ENCODE measurements around the gene NUDT6. TPM values are rescaled to one million over a fixed set of nuclear protein-coding genes. Genes with fewer than 3 reads are reported as not detected.

The NUDT6 gene
- total RNA-seq, 2 experiments from 2014 or later, result 5.1 to 6.2 TPM

DNA sequence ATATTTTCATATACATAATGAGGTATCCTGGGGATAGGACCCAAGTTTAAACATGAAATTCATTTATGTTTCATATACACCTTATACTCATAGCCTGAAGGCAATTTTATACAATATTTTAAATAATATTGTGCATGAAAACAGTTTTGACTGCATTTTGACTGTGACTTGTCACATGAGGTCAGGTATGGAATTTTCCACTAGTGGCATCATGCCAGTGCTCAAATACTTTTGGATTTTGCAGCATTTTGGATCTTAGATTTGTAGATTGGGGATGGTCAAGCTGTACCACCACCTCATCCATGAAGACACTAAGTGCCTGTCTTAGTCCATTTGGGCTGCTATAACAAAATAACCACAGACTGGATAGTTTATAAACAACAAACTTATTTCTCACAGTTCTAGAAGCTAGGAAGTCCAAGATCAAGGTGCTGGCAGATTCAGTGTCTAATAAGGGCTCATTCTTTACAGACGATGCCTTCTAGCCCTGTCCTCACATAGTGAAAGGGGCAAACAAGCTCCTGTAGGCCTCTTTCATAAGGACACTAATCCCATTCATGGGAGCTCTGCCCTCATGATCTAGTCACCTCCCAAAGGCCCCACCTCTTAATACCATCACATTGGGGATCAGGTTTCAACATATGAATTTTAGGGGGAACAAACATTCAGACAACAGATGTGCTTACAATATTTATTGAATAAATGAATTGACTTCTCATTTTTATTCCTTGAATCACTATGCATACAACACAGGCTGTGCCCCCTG, 9.4 kb downstream of the NUDT6 start:
- peaks cover 3% of the 10 kb centered on the region for H3K36me3 Mint-ChIP-seq
- H3K4me1 Mint-ChIP-seq (ENCODE audit: low read depth), result peaks cover 3% of the 10 kb centered on the region
- no peak for DNase-seq
- no peak overlapping the region for H3K4me3 Mint-ChIP-seq
- H3K27me3 Mint-ChIP-seq, result no peaks in the 10 kb centered on the region
- intact Hi-C loops (cut with micrococcal nuclease), result loop anchor here (5.0 kb wide), 1 partner anchor 176 kb away; no protein-coding TSS in a partner anchor
- no peaks in the 10 kb centered on the region for H3K9me3 Mint-ChIP-seq
- ChIA-PET CTCF (interaction anchor here (0.7 to 2.7 kb wide), 4 partner anchors 9 to 336 kb away, joined by 3 to 18 read pairs (median 5); partner anchors contain the start of gene NUDT6), POLR2A (no interaction called here)
- H3K27ac Mint-ChIP-seq, result no peak overlapping the region

DNA sequence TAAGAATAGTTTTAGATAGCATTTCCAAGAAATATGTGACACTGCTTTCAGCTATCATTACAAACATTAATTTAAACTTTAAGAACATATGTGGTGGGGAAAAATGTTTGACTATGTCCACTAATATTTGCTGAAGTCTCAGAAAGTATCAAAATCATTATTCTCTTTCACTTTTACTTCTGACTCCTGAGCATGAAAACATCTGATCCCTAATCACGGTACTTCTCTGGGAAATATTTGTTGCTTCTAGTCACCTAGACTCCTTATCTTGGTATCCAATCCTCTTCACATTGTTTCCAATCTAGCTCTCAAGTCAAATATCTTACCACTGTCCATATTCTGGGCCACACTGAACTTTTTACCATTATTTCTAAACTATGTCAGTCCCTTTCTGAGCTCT, 10.8 kb downstream of the NUDT6 start:
- ChIA-PET POLR2A (no interaction called here), CTCF (interaction anchor here (0.8 kb wide), 1 partner anchor 19 kb away, joined by 3 read pairs; no protein-coding TSS in a partner anchor)
- intact Hi-C loops (cut with micrococcal nuclease), result loop anchor here (5.0 kb wide), 1 partner anchor 174 kb away; no protein-coding TSS in a partner anchor
- Mint-ChIP-seq H3K27ac (no peak overlapping the region), H3K4me1 (ENCODE audit: low read depth) (peaks cover 3% of the 10 kb centered on the region), H3K4me3 (no peak overlapping the region), H3K36me3 (peaks cover 3% of the 10 kb centered on the region), H3K27me3 (no peaks in the 10 kb centered on the region), H3K9me3 (no peaks in the 10 kb centered on the region)
- no peak for DNase-seq

DNA sequence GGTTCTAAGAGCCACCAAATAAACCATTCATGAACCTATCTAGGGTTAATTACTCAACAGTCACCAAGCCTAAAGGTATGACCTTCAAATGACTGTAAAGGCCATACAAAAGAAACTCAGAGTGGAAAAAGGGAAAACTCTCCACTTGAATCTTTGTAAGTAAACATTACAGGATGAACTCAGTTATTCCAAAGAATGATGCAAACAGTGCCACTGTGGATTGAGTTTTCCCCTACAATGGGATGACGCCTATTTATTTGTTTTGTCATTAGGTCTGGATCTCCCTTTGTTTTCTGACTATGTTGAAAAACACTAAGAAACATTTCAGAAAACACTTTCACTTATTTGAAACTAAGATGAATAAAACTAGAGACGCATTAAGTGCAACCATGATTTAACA, 12.7 kb downstream of the NUDT6 start:
- Mint-ChIP-seq H3K27me3 (no peaks in the 10 kb centered on the region), H3K36me3 (peaks cover 3% of the 10 kb centered on the region), H3K4me1 (ENCODE audit: low read depth) (peaks cover 3% of the 10 kb centered on the region), H3K9me3 (no peaks in the 10 kb centered on the region), H3K4me3 (no peak overlapping the region), H3K27ac (no peak overlapping the region)
- no peak for DNase-seq
- POLR2A ChIA-PET, result interaction anchor here (0.6 kb wide), 1 partner anchor 65 kb away, joined by 3 read pairs; no protein-coding TSS in a partner anchor
- CTCF ChIA-PET, result no interaction called here
- intact Hi-C loops (cut with micrococcal nuclease), result loop anchor here (5.0 kb wide), 1 partner anchor 172 kb away; no protein-coding TSS in a partner anchor

DNA sequence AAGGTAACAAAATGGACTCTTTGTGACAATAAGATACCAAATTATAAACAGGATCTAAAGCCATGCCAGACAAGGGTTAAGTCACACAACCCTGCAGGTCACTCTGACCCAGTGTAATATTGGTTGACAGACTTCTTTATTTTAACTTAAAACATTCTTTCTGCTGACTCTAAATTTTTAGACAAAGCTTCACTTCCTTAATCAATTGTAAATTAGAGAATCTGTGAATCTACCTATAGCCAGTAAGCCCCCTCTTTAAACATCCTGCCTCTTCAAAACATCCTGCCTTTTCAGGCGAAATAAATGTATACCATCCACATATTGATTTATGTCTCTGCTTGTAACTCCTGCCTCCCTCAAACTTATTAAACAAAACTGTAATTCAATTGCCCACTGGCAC, 14.2 kb downstream of the NUDT6 start:
- no peaks in the 10 kb centered on the region for H3K27me3 Mint-ChIP-seq
- POLR2A ChIA-PET, result no interaction called here
- no peak overlapping the region for H3K27ac Mint-ChIP-seq
- CTCF ChIA-PET, result no interaction called here
- intact Hi-C loops (cut with micrococcal nuclease), result no loop called here
- peaks cover 3% of the 10 kb centered on the region for H3K36me3 Mint-ChIP-seq
- no peaks in the 10 kb centered on the region for H3K9me3 Mint-ChIP-seq
- no peak overlapping the region for H3K4me3 Mint-ChIP-seq
- H3K4me1 Mint-ChIP-seq (ENCODE audit: low read depth), result peaks cover 3% of the 10 kb centered on the region
- no peak for DNase-seq

DNA sequence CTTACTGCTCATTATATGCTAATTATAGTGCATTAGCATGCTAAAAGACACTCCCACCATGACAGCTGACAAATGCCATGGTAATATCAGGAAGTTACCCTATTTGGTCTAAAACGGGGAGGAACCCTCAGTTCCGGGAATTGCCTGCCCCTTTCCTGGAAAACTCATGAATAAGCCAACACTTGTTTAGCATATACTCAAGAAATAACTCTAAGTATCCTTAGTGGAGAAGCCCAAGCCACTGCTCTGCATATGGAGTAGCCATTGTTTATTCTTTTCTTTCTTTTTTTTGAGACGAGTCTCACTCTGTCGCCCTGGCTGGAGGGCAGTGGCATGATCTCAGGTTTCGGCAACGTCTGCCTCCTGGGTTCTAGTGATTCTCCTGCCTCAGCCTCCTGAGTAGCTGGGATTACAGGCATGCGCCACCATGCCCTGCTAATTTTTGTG, 15.5 kb downstream of the NUDT6 start:
- Mint-ChIP-seq H3K9me3 (no peaks in the 10 kb centered on the region), H3K27me3 (no peaks in the 10 kb centered on the region), H3K4me3 (no peak overlapping the region), H3K27ac (no peak overlapping the region), H3K4me1 (ENCODE audit: low read depth) (peaks cover 3% of the 10 kb centered on the region), H3K36me3 (peaks cover 3% of the 10 kb centered on the region)
- no peak for DNase-seq
- intact Hi-C loops (cut with micrococcal nuclease), result no loop called here
- CTCF ChIA-PET, result no interaction called here
- POLR2A ChIA-PET, result no interaction called here

DNA sequence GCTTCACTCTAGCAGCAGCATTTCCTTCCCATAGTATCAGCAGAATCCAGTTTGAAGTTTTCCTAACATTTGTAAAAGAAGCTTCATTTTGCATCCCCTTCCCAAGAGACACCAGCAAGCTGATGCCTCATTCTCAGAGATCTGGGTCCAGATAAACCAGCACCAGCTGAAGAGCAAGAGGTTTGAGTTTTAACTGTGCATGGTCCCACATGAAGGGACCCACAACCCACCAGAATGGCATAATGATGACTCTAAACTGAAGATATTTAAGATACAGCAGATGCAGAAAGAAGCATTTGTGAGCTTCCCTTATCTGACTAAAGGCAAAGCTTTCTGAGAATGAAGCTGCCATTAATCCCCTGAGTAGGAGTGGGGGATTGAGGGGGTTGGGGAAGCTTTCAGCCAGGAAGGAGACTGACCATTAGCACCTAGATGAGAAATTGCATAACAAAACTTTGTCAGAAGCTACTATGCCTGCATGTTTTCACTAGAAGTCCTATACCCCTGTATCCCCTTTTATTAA, 18.6 kb downstream of the NUDT6 start:
- H3K27me3 Mint-ChIP-seq, result no peaks in the 10 kb centered on the region
- intact Hi-C loops (cut with micrococcal nuclease), result no loop called here
- no peaks in the 10 kb centered on the region for H3K36me3 Mint-ChIP-seq
- ChIA-PET POLR2A (interaction anchor here (1.0 kb wide), 1 partner anchor 183 kb away, joined by 3 read pairs; no protein-coding TSS in a partner anchor), CTCF (interaction anchor here (1.0 kb wide), 1 partner anchor 11 kb away, joined by 4 read pairs; no protein-coding TSS in a partner anchor)
- no peak overlapping the region for H3K4me3 Mint-ChIP-seq
- no peaks in the 10 kb centered on the region for H3K4me1 Mint-ChIP-seq (ENCODE audit: low read depth)
- no peak overlapping the region for H3K27ac Mint-ChIP-seq
- no peak for DNase-seq
- H3K9me3 Mint-ChIP-seq, result no peaks in the 10 kb centered on the region

DNA sequence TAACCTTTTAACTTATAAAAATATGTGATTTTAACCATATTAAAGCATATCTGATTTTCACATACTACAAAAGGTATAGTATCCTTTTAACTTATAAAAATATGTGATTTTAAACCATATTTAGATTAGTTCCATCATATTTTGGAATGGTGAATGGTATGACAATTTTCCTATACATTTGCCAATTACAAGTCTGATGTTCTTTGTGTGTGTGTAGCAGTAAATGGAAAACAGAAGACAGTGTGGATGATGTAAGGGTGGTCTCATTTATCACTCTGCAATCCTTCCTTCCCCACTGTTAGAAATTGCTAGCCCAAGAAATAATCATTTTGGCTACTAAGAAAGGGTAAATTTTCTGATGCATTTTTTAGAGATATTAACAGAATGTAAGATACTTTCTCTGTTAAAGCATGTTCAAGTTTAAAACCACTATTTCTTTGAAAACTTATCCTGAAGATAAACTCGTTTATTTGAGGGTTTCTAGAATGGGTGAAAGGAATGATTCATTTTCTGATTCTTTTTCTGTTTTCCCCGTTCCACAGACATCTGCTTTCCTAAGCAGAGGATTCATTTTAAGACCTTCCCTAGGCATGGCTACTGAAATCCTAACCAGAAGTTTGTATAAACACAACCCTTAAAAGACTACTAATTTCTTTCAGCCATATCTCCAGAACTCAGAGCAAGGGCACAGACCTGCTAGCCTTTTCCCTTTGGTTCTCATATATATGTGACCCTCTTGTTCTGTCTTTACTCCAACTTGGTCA, 21.0 kb downstream of the NUDT6 start:
- Mint-ChIP-seq H3K4me3 (no peak overlapping the region), H3K36me3 (no peaks in the 10 kb centered on the region), H3K27ac (no peak overlapping the region), H3K27me3 (no peaks in the 10 kb centered on the region), H3K4me1 (ENCODE audit: low read depth) (no peaks in the 10 kb centered on the region), H3K9me3 (no peaks in the 10 kb centered on the region)
- ChIA-PET POLR2A (no interaction called here), CTCF (no interaction called here)
- intact Hi-C loops (cut with micrococcal nuclease), result no loop called here
- no peak for DNase-seq

DNA sequence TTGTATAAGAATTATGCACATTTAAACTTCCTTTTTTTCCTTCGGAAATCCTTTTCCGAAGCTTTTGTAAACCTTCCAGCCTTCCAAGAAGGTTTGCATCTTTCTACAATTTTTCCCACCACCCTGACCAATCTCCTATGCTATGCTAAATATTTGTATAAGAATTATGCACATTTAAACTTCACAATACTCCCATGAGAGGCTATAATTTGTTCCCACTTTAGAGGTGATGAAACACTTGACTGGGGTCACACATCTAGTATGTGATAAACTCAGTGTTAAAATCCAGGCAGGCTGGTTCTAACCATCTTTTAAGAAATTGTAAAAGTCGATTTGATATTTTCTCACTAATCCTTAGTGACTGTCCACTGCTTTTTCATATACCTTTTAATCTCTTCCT, 22.1 kb downstream of the NUDT6 start:
- no peak overlapping the region for H3K4me3 Mint-ChIP-seq
- H3K4me1 Mint-ChIP-seq (ENCODE audit: low read depth), result no peaks in the 10 kb centered on the region
- no peak overlapping the region for H3K27ac Mint-ChIP-seq
- no peaks in the 10 kb centered on the region for H3K27me3 Mint-ChIP-seq
- ChIA-PET POLR2A (no interaction called here), CTCF (no interaction called here)
- no peak for DNase-seq
- intact Hi-C loops (cut with micrococcal nuclease), result no loop called here
- no peaks in the 10 kb centered on the region for H3K36me3 Mint-ChIP-seq
- no peaks in the 10 kb centered on the region for H3K9me3 Mint-ChIP-seq

DNA sequence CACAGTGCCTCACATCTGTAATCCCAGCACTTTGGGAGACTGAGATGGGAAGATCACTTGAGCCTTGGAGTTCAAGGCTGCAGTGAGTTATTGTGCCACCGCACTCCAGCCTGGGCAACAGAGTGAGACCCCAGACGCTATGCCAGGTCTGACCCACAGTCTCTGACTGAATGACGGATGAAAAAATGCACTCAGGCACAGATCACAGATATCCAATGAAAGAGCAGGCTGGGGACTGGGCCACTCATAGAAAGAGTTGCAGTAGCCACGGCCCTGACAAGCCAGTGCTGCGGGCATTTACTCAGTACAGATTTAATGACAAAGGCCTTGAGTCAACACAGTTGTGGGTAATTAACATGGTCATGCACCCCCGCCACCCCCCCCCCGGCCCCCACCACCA, 22.7 kb downstream of the NUDT6 start:
- no peaks in the 10 kb centered on the region for H3K27me3 Mint-ChIP-seq
- H3K36me3 Mint-ChIP-seq, result no peaks in the 10 kb centered on the region
- intact Hi-C loops (cut with micrococcal nuclease), result no loop called here
- CTCF ChIA-PET, result interaction anchor here (1.7 kb wide), 1 partner anchor 142 kb away, joined by 8 read pairs; no protein-coding TSS in a partner anchor
- no peak for DNase-seq
- H3K4me1 Mint-ChIP-seq (ENCODE audit: low read depth), result no peaks in the 10 kb centered on the region
- H3K9me3 Mint-ChIP-seq, result no peaks in the 10 kb centered on the region
- no peak overlapping the region for H3K27ac Mint-ChIP-seq
- POLR2A ChIA-PET, result no interaction called here
- H3K4me3 Mint-ChIP-seq, result no peak overlapping the region

DNA sequence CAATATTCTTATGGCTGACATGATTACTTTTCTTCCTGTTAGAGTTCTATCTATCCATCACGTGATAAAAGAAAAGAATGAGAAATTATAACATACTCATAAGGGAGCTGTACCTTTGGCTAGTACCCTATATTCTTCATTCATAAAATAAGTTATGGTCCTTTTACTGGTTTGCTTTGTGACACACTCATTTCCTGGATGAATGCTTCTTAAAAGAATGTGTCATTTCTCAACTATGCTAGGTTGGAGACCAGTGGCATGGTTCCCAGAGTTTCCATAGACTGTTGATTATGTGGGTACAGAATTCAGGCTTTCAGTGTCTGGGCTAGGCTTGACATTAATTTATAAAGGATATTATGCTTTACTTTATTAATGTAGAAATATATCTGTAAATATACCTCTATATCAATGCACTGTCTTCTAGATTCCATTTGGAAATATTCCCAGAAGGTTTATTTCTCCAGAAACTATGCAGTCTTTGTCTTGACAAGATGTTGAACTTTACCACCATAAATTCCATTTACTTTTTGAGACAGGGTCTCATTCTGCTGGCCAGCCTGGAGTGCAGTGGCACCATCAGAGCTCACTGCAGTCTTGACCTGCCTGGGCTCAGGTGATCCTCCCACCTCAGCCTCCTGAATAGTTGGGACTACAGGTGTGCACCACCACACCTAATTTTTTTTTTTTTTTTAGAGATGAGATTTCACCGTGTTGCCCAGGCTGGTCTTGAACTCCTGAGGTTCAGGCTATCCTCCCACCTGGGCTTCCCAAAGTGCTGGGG, 23.8 kb downstream of the NUDT6 start:
- Mint-ChIP-seq H3K36me3 (no peaks in the 10 kb centered on the region), H3K4me1 (ENCODE audit: low read depth) (no peaks in the 10 kb centered on the region), H3K27me3 (no peaks in the 10 kb centered on the region), H3K9me3 (no peaks in the 10 kb centered on the region), H3K27ac (no peak overlapping the region), H3K4me3 (no peak overlapping the region)
- ChIA-PET CTCF (interaction anchor here (1.7 kb wide), 1 partner anchor 141 kb away, joined by 8 read pairs; no protein-coding TSS in a partner anchor), POLR2A (no interaction called here)
- intact Hi-C loops (cut with micrococcal nuclease), result no loop called here
- DNase-seq, result no peak

DNA sequence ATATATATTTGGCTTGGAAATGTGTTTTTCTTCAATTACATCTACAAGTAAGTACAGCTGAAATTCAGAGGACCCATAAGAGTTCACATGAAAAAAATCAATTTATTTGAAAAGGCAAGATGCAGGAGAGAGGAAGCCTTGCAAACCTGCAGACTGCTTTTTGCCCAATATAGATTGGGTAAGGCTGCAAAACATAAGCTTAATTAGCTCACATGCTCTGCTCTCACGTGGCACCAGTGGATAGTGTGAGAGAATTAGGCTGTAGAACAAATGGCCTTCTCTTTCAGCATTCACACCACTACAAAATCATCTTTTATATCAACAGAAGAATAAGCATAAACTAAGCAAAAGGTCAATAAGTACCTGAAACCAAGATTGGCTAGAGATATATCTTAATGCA, 26.1 kb downstream of the NUDT6 start:
- DNase-seq, result no peak
- Mint-ChIP-seq H3K9me3 (no peaks in the 10 kb centered on the region), H3K27ac (no peak overlapping the region), H3K4me1 (ENCODE audit: low read depth) (no peaks in the 10 kb centered on the region), H3K36me3 (no peaks in the 10 kb centered on the region), H3K4me3 (no peak overlapping the region), H3K27me3 (no peaks in the 10 kb centered on the region)
- ChIA-PET POLR2A (no interaction called here), CTCF (no interaction called here)
- intact Hi-C loops (cut with micrococcal nuclease), result no loop called here

All from activated CD4-positive, alpha-beta memory T cell treated with anti-CD3 and anti-CD28 coated beads for 36 hours (primary cell).